Measurements from ENCODE around the gene ZNF771. TPM values are rescaled to one million over a fixed set of nuclear protein-coding genes. Genes with fewer than 3 reads are reported as not detected.

The ZNF771 gene
- total and polyA plus RNA-seq, 9 of the 15 experiments (the other 6 are each of a cell fraction or from before 2014, with no cell fraction given), result 1.5 to 12.6 (median 4.4) TPM

- TF ChIP-seq RFX1 (IDR thresholded peaks at IDR 0.05) (no peak), PHB2 (IDR thresholded peaks at IDR 0.05; ENCODE audit: low read depth) (no peak), ZNF143 (CRISPR knock-in tag; IDR thresholded peaks at IDR 0.05) (no peak), NKRF (IDR thresholded peaks at IDR 0.05; ENCODE audit: borderline replicate concordance) (peak; percentile 96), HDAC6 (IDR thresholded peaks at IDR 0.05; ENCODE audit: low read depth, low read length) (no peak), MYBL2 (IDR thresholded peaks at IDR 0.05; ENCODE audit: low read depth) (no peak), MYBL2 (CRISPR knock-in tag; IDR thresholded peaks at IDR 0.05; ENCODE audit: borderline replicate concordance) (no peak), KHSRP (IDR thresholded peaks at IDR 0.05) (no peak), CGGBP1 (CRISPR knock-in tag; IDR thresholded peaks at IDR 0.05) (no peak), GATAD2A (IDR thresholded peaks at IDR 0.05) (peak; percentile 73; the same call in 1 of the 2 replicates), PHB (CRISPR knock-in tag; IDR thresholded peaks at IDR 0.05) (no peak), ATF1 (CRISPR knock-in tag; IDR thresholded peaks at IDR 0.05) (no peak), ATF1 (tag; IDR thresholded peaks at IDR 0.05) (peak; percentile 91), MTA2 (IDR thresholded peaks at IDR 0.05; ENCODE audit: low read depth) (no peak), PRPF4 (IDR thresholded peaks at IDR 0.05; ENCODE audit: insufficient read depth, low read depth, low read length, poor library complexity, severe bottlenecking) (no peak), MGA (IDR thresholded peaks at IDR 0.05) (peak; percentile 71), XRCC3 (IDR thresholded peaks at IDR 0.05) (no peak)
Observed at GRCh38 chr16:30429678-30430427, 22.4 kb downstream of the ZNF771 start, which contains the start of gene DCTPP1 (continued).

Data from K562 (cell line).